K562 (cell line): ENCODE data around the gene SKAP1. TPM values are rescaled to one million over a fixed set of nuclear protein-coding genes. Genes with fewer than 3 reads are reported as not detected.

ENCODE experiments used
- ATF7 ChIP-seq: fragments of 450-650 bp; IDR thresholded peaks from 2 replicates; pipeline ENCODE4 v1.7.1; 2014; ENCODE audit warnings: mild to moderate bottlenecking, moderate library complexity
- BCOR ChIP-seq: fragments of 450-650 bp; IDR thresholded peaks from 2 replicates; pipeline ENCODE4 v1.6.1; 2016
- BRCA1 ChIP-seq, 2 experiments: fragments of 450-650 bp in 1 of 2; sonication (generic) in 1 of 2; formaldehyde crosslinking in 1 of 2; IDR thresholded peaks; 2 replicates each; pipeline versions ENCODE4 v1.5.0 to v1.6.1; 2017 to 2020; ENCODE audit warnings: mild to moderate bottlenecking in 1 of 2, missing genetic modification reagents in 1 of 2
- CC2D1A ChIP-seq: fragments of 450-650 bp; IDR thresholded peaks from 2 replicates; pipeline ENCODE4 v1.6.1; 2017; ENCODE audit warnings: mild to moderate bottlenecking
- ELK1 ChIP-seq: sonication (generic); formaldehyde crosslinking; IDR thresholded peaks from 2 replicates; pipeline ENCODE4 v1.8.1; 2022; ENCODE audit warnings: missing genetic modification reagents
- ESRRA ChIP-seq: fragments of 450-650 bp; IDR thresholded peaks from 2 replicates; pipeline ENCODE4 v1.6.1; 2014; ENCODE audit warnings: low read depth, mild to moderate bottlenecking, moderate library complexity, borderline replicate concordance
- NKRF ChIP-seq: fragments of 450-650 bp; IDR thresholded peaks from 2 replicates; pipeline ENCODE4 v1.6.1; 2016; ENCODE audit warnings: borderline replicate concordance
- RAD21 ChIP-seq, 2 experiments: fragments of 250-450 bp in 1 of 2; fragments of 450-650 bp in 1 of 2; sonication (Bioruptor Pico) in 1 of 2; formaldehyde crosslinking in 1 of 2; IDR thresholded peaks in 1 of 2; conservative IDR thresholded peaks in 1 of 2; 2 replicates each; pipeline versions ENCODE4 v1.4.0 to v1.8.0; 2020 to 2022; ENCODE audit warnings: mild to moderate bottlenecking in 2 of 2, moderate library complexity in 1 of 2
- REST ChIP-seq, 2 experiments: fragments of 450-650 bp; formaldehyde crosslinking in 1 of 2; IDR thresholded peaks; 2 replicates each; pipeline versions ENCODE4 v1.4.0 to v1.6.1; 2014 to 2020; ENCODE audit warnings: mild to moderate bottlenecking in 2 of 2, borderline replicate concordance in 1 of 2, low read depth in 1 of 2
- SAP30 ChIP-seq: fragments of 200-600 bp; sonication (generic); IDR thresholded peaks from 2 replicates; pipeline ENCODE4 v1.6.1; 2012; ENCODE audit warnings: borderline replicate concordance, low read depth, mild to moderate bottlenecking, moderate library complexity, low read length, control low read depth, inconsistent platforms; ENCODE audit not compliant: insufficient read depth, poor library complexity, severe bottlenecking
- ZNF124 ChIP-seq: sonication (generic); formaldehyde crosslinking; IDR thresholded peaks from 2 replicates; pipeline ENCODE4 v1.8.1; 2022; ENCODE audit warnings: missing genetic modification reagents
- polyA plus RNA-seq, 8 experiments: library from polyadenylated mRNA; depleted of rRNA in 4 of 8; stranded (reverse) in 5 of 8; unstranded in 3 of 8; fragments of >200 nt; fragmentation: Nextera tagmentation in 2 of 8; fragmentation: Illumina TruSeq in 1 of 8; extraction: Ambion mirVana in 2 of 8; extraction: Trizol in 1 of 8; gene quantifications; 2 replicates each; pipeline versions ENCODE4 v1.2.1 to v1.2.3, GENCODE V29; 2011 to 2014; ENCODE audit warnings: inconsistent platforms in 1 of 8, missing spikeins in 1 of 8
- total RNA-seq, 7 experiments: library from RNA; depleted of rRNA in 6 of 7; stranded (reverse); fragments of >200 nt in 6 of 7; fragmentation: Illumina TruSeq in 2 of 7; extraction: Trizol in 2 of 7; gene quantifications; 2 replicates each; pipeline versions ENCODE4 v1.2.1 to v1.2.3, GENCODE V29; 2011 to 2021; ENCODE audit warnings: low replicate concordance in 1 of 7

SKAP1 gene
- total and polyA plus RNA-seq, 9 of the 15 experiments (the other 6 are each of a cell fraction or from before 2014, with no cell fraction given), result 0.06 to 0.80 (median 0.10) TPM; not detected in 4

- TF ChIP-seq REST (IDR thresholded peaks at IDR 0.05; ENCODE audit: borderline replicate concordance) (peak; percentile 22; the same call in 1 of the 2 replicates), REST (CRISPR knock-in tag; IDR thresholded peaks at IDR 0.05; ENCODE audit: low read depth) (no peak), SAP30 (no peak), RAD21 (CRISPR knock-in tag; conservative IDR thresholded peaks at IDR 0.05 in 1 of 2, IDR thresholded peaks at IDR 0.05 in 1 of 2) (peak in 1 of 2 experiments; percentile 51; a peak in 2 of 4 replicates), NKRF (no peak), ESRRA (peak; percentile 88), ZNF124 (CRISPR knock-in tag) (no peak), BCOR (no peak), BRCA1 (IDR thresholded peaks at IDR 0.05) (no peak), BRCA1 (CRISPR knock-in tag; IDR thresholded peaks at IDR 0.05) (no peak), CC2D1A (no peak), ELK1 (no peak), ATF7 (peak; percentile 29; the same call in 1 of the 2 replicates)
Observed at GRCh38 chr17:48261297-48261880, 168.6 kb downstream of the SKAP1 start (continued).
